IPS DF 19.7 (cell line): ENCODE data around the gene GDF9.

Experiments
- DNase-seq: peaks from one replicate; pipeline ENCODE4 v3.0.0-alpha.2; 2013; ENCODE audit warnings: low read depth, low spot score

The GDF9 gene

DNA sequence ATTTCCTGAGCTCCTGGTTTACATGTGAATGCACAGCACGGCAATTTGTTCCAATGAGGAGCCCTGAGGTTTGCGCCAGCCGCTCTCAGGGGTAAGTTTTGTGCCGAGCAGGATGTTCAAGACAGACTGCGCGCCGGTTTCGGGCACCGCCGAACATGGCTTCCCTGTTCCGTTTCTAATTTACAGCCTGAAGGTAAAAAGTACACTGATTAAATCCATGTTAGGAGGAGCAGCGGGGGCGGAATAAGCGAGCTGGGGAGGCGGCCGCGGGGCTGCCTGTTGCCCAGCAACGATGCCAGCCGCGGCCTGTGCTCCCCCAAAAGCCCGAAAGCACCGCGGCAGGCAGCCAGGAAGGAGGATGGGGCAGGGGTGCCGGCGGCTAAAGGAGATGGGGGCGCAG, 46.8 kb downstream of the GDF9 start:
- DNase-seq = no peak

DNA sequence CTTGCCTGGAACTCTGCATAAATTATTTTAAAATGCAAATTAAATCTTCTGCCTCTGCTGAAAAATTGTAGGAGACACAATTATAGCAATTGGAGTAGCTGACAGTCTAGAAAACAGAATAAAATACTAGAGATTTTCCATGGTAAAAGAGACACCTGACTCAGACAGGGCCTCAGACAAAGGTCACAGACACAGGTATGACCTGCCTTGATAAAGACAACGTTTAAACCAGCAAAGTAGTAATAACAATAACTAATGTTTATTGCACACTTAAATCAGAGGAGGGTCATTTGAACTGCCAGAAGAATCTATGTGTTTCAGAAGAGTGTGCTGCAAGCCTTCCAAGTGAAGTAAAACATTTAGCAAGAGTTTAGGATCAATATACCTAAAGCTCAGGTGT, 49.3 kb downstream of the GDF9 start:
- no peak for DNase-seq

GRCh38 chr5:132816554-132816953, 49.7 kb downstream of the GDF9 start:
- no peak for DNase-seq

GRCh38 chr5:132816083-132816482, 50.2 kb downstream of the GDF9 start:
- DNase-seq = no peak

GRCh38 chr5:132815454-132815853, 50.8 kb downstream of the GDF9 start:
- no peak for DNase-seq

- DNase-seq = no peak
Measured at GRCh38 chr5:132814503-132815294, 51.6 kb downstream of the GDF9 start.

- DNase-seq = no peak
Measured at GRCh38 chr5:132813599-132814502, 52.4 kb downstream of the GDF9 start.

DNA sequence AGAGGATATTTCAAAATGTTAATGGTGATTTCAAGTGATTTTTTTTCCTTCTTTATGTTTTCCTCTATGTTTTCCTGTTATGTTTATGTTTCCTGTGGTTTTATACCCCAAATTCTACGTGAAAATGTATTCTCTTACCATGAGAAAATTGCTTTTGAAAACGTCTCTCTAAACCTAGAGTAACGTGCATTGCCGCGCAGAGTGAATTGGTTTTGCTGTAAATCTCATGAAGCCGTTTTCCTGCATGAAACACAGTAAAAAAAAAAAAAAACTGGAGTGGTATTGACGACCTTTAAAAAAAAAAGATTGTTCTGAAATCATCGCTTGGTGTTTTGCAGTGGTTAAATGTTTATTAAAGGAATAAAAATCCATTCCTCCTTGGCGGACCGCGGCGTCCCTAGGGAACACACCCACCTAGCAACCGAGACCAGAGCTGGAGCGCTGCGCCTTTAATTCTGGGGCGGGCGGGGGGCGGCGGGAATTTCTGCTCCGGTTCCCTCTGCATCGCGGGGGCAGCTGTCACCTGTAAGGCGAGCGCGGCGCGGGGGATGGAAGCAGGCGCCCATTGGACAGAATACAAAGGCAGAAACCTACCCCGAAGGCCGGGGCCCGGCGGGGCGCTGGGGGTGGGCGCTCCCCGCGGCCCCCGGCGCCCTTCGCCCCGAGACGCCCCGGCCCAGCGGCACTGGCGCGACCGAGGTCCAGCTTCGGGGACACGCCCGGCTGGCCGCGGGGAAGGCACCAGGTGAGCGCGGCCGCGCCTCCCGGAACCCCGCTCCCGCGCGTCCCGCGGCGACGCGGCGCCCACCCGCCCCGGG, 53.3 kb downstream of the GDF9 start, which contains the start of gene SOWAHA:
TSS of gene SOWAHA (plus strand) at position 522 of the 818 bp plus-strand sequence. CDS start 320 bp downstream, outside the sequence.
- DNase-seq = no peak

DNA sequence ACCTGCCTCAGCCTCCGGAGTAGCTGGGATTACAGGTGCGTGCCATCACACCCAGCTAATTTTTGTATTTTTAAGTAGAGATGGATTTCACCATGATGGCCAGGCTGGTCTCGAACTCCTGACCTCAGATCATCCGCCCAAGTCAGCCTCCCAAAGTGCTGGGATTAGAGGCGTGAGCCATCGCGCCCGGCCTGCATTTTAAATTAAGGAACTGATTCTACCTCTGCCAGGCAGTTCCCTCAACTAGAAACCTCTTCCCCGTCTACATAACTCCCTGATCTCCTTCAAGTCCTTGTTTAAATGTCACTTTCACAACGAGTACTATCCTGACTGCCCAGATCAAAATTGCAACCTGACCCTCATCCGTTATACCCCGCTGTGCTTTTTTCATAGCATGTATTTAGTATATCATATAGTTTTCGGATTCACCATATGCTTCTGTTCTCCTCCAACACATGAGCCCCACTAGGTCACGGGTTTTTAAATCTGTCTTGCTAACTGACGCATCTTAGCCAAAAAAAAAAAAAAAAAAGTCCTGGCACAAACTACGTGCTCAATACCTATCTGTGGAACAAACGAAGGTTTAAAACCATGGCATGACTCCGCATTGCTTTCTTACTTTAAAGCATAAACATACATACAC, 54.0 kb downstream of the GDF9 start:
- no peak for DNase-seq
